ACHN (cell line): ENCODE measurements around the gene LOC101059915.
"Not testable (repeated sequence)": the region's sequence is repeated elsewhere in the genome, so short reads cannot be mapped to it uniquely, and the experiment has no call there.

Experiments
- DNase-seq: peaks from one replicate; pipeline ENCODE4 v3.0.0-alpha.2; 2015
- in situ Hi-C: cut with HindIII; loops from 2 replicates; pipeline ENCODE4 v1.10.0; 2017; ENCODE audit warnings: low sequenced_read_pairs, low pct_ligation_motif_present, low pct_unique_long_range_greater_than_20kb

Gene LOC101059915

DNA sequence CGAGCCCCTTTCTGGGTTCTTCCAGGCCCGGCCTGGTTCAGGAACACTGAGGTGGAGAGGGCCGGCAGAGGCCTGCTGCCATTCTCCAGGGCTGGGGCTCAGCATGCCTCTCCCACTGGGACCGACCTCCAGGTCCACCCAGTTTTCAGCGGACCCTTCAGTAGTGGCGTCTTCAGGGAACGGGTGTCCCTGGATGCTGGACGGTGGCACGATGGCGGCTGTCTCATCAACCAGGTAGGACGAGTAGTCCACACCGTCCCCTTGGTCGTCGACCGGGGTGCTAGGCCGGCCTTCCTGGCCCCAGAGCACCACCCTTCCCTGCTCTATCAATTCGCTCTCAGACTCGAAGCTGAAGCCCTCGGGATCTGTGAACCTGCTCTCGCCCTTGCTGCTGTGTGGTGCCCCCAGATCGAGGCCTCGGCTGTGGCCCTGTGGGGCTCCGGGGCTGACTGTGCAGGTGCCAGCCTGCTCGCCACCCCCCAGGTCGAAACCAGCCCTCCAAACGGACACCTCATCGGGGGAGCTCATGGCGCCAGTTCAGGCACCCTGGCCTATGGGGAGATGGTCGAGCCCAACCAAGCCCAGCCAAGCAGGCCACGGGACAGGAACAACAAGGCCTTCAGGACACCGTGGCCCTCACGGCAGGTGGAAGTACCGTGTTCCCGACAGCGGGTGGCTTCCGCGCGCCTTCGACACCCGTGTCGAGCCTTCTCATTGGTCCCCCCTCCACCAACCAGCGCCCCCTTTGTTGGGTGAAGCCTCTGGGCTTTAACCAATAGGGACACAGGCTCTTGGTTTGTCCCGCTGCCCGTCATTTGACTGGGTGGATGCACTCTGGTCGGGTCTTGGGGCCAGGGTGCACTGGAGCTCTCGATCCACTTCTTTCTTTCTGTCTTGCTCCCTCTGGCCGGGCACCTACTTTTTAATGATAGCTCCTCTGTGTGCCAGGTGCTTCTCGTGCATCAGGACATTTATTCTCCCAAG lies 814 bp upstream of the LOC101059915 start:
- in situ Hi-C loops = no loop called here
- no peak for DNase-seq

GRCh38 chrX:71668248-71668595 lies 876 bp downstream of the LOC101059915 start:
- in situ Hi-C loops = no loop called here
- DNase-seq = no peak

DNA sequence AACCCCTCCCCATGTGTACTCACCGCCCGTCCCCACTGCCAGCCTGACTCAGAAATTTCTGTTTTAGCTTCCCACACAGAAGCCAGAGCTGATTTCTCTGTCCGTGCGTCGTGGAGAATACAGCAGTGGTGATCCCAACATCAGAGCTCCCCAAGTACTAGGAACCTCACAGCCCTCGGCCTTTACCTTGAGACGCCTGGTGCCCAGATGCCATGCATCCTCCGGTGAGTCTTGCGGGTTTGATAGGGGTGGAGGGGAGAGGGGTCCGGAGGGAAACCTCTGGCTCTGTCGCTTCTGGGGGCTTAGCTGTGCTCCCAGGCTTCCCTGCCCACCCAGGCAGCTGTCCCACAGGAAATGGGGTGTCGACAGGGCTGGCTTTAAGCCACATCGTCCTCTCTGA lies 2.1 kb downstream of the LOC101059915 start:
- no peak for DNase-seq
- in situ Hi-C loops = no loop called here

GRCh38 chrX:71669947-71670346 lies 2.6 kb downstream of the LOC101059915 start:
- in situ Hi-C loops = not testable (repeated sequence)

GRCh38 chrX:71671043-71671780 lies 3.9 kb downstream of the LOC101059915 start:
- DNase-seq = no peak
- in situ Hi-C loops = no loop called here

More at GRCh38 chrX:71669947-71670346, 2.6 kb downstream of the LOC101059915 start:
- peak; percentile 12 for DNase-seq

DNA sequence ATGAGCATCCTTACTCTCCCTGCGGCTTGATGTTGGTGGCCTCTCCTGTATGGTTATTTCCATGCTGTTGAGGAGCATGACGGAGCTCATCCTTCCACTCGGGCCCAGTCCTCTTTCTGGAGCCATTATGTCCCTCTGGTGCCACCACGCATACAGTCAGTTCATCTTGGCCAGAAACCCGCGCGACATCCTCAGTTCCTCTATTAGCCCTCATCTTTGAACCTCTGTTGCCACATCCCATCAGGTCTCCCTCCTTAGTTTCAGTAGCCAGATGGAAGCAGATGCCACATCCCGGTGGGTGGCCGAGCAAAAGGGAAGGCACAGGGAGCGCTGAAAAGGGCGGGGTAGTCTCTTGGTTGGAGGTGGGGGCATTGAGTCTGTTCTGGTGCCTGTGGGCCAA lies 4.6 kb downstream of the LOC101059915 start:
- in situ Hi-C loops = no loop called here
- DNase-seq = no peak

DNA sequence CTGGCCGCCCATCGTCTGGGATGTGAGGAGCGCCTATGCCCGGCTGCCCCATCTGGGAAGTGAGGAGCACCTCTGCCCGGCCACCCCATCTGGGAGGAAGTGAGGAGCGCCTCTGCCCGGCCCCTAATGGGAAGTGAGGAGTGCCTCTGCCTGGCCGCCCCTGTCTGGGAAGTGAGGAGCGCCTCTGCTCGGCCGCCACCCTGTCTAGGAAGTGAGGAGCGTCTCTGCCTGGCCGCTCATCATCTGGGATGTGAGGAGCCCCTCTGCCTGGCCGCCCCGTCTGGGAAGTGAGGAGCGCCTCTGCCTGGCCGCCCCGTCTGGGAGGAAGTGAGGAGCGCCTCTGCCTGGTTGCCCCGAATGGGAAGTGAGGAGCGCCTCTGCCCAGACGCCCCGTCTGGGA lies 8.3 kb downstream of the LOC101059915 start:
- DNase-seq, in situ Hi-C loops: not testable (repeated sequence)

- in situ Hi-C loops, DNase-seq: not testable (repeated sequence)
Measured at GRCh38 chrX:71676068-71676795, 8.9 kb downstream of the LOC101059915 start.

- in situ Hi-C loops, DNase-seq: not testable (repeated sequence)
Measured at GRCh38 chrX:71677195-71677594, 9.8 kb downstream of the LOC101059915 start.

GRCh38 chrX:71679575-71680207 lies 12.3 kb downstream of the LOC101059915 start:
- in situ Hi-C loops = no loop called here
- DNase-seq = no peak

DNA sequence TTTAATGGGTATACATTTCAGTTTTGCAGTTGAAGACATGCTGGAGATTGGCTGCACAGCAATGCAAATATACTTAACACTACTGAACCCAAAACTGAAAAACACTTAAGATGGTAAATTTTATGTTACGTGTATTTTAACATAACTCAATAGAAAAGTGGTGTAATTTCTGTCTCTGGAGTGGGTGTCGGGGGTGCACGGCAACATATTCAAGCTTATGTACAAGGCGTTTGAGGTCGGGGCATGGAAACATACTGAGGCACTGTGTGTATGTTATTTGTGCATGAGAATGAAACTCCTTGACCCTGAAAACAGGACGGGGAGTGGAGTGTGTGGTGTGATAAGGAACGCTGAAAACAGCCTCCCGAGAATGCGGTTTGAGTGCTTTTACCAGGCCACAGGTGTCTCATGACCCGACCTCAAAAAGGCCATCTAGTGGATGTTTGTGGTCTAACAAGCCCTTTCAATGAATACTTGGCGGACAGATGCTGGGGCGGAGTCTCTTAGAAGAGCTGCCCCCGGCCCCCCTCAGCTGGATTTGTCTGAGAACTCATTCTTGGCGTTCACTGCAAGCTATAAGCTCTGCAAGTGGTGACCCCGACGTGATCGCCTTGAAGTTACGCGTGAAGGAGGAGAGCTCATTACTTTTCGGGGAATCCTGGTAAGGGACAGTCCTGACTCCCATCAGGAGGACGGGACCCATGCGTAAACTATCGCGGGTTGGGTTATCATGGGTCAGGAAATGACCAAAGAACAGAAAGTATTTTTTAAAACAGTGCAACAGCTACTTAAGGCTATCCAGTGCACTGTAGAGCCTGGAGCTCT lies 29.5 kb downstream of the LOC101059915 start:
- in situ Hi-C loops, DNase-seq: not testable (repeated sequence)

DNA sequence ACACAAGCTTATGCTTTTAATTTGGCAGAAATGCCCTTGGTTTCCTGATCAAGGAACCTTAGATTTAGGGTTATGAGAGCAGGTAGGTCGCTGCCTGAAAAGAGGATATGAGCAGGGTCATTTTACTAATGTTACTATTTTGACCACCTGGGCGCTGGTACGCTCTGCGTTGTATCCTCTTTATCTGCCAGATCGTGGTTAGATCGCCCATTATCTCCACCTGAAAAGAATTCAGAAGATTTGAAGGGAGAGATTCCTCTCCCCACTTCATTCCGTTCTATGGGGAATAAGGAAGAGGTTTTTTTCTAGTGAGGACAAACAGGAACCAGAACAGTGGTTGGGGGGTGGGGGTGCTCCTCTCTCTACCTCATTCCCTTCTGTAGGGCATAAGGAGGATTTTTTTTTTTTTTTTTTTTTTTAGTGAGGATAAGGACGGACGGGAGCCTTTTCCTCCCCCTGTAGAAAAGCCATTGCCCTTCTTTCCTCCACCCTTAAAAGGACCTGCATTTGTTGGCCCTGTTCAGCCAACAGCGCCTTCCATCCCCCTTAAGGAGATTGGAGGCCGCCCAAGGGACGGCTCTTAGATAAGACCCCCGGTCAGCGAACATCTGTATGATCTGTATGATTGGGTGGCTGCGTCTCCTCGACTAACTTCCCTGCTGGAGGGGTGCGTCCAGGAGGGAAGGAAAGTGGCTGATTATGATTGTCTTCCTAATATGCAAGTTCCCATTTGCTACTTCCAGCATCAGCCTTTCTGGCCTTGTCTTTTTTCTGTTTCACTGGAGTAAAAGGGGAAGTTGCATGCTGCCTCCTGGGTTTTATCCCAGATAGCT lies 30.3 kb downstream of the LOC101059915 start:
- in situ Hi-C loops, DNase-seq: not testable (repeated sequence)

DNA sequence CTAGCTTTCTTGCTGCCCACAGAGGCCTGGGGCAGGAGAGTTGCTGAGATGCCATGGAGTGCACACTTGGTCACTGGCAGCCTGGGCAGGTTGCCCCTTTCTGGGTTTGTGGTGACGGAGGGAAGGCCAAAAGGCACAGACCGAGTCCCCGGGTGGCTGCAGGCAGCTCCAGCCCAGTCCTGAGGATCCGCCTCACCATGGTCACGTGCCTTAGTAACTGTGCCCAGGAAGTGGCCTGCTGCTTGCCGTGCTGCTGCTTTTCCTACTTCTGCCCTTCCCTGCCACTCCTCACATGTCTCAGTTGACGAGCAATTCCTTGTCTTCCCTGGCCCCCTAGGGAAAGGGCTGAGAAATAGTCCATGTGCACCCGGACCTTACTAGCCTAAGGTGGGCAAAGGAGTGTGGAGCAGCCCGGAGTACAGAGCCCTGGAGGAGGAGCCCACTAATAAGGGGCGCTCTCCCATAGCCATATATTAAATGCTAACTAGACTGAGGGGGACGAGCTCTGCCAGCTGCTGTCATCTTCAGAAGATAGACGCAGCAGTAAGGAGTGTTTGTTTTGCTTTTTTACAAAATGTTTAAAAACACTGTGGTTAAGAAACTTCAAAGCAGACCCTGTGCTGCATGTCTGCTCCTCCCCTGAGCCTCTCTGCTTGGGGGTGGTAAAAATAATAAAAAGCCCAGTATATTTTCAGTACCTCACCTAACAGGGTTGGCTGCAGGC lies 31.1 kb downstream of the LOC101059915 start:
- DNase-seq, in situ Hi-C loops: not testable (repeated sequence)

- DNase-seq, in situ Hi-C loops: not testable (repeated sequence)
Measured at GRCh38 chrX:71699023-71699344, 31.6 kb downstream of the LOC101059915 start.

DNA sequence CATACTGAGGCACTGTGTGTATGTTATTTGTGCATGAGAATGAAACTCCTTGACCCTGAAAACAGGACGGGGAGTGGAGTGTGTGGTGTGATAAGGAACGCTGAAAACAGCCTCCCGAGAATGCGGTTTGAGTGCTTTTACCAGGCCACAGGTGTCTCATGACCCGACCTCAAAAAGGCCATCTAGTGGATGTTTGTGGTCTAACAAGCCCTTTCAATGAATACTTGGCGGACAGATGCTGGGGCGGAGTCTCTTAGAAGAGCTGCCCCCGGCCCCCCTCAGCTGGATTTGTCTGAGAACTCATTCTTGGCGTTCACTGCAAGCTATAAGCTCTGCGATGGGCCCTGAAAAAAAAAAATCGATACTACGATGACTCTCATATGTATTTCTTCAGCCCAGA lies 35.5 kb downstream of the LOC101059915 start:
- in situ Hi-C loops, DNase-seq: not testable (repeated sequence)

DNA sequence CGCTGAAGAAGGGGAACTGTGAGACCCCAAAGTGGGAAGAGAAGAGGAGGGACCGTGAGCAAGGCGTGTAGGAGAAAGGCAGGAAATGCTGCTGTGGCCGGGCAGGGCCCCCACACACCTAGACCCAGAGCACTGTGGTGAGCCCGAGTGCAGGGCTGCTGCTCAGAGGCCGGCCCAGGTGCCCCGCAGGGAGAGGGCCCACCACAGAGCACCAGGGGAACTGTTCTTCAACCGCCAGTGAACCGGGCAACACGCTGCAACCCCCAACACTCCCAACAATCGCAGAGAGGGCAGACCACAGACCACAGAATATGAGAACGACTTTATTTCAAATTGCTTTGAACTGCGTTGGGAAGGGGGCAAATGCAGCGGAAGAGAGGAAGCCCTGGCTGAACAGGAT lies 46.7 kb downstream of the LOC101059915 start:
- DNase-seq, in situ Hi-C loops: not testable (repeated sequence)
